Brain microvascular endothelial cell (primary cell): Measurements from ENCODE around the gene SSR3.

ENCODE experiments used
- DNase-seq: peaks from one replicate; pipeline ENCODE4 v3.0.0-alpha.2; 2020
- H3K27ac ChIP-seq: fragments of 250-450 bp; sonication (Bioruptor Pico); 2 replicates; pipeline ENCODE4 v1.5.1; 2020; ENCODE audit warnings: mild to moderate bottlenecking, moderate library complexity
- H3K27me3 ChIP-seq: fragments of 250-450 bp; sonication (Bioruptor Pico); replicated peaks from 2 replicates; pipeline ENCODE4 v1.5.1; 2020; ENCODE audit warnings: mild to moderate bottlenecking
- H3K36me3 ChIP-seq: fragments of 250-450 bp; sonication (Bioruptor Pico); replicated peaks from 2 replicates; pipeline ENCODE4 v1.5.1; 2020; ENCODE audit warnings: mild to moderate bottlenecking
- H3K4me3 ChIP-seq: 2 replicates; pipeline ENCODE4 v1.5.1; 2011; ENCODE audit warnings: low read depth, mild to moderate bottlenecking, control low read depth, low read length, moderate library complexity
- CTCF ChIP-seq: IDR thresholded peaks from 2 replicates; pipeline ENCODE4 v1.5.1; 2011; ENCODE audit warnings: low read depth, mild to moderate bottlenecking, moderate library complexity, low read length, control low read depth, inconsistent platforms; ENCODE audit errors: missing control alignments
- in situ Hi-C: cut with HindIII; loops from 2 replicates; pipeline ENCODE4 v1.10.0; 2017; ENCODE audit warnings: low sequenced_read_pairs, low pct_ligation_motif_present

The SSR3 gene

GRCh38 chr3:156493887-156494286, 61.0 kb downstream of the SSR3 start:
- no peak for TF ChIP-seq CTCF
- in situ Hi-C loops, result no loop called here
- no peaks in the 10 kb centered on the region for H3K36me3 ChIP-seq

GRCh38 chr3:156492801-156493261, 62.1 kb downstream of the SSR3 start:
- in situ Hi-C loops, result no loop called here
- DNase-seq, result no peak
- Histone ChIP-seq H3K27ac (no peak overlapping the region), H3K4me3 (no peak overlapping the region), H3K27me3 (no peaks in the 10 kb centered on the region), H3K36me3 (no peaks in the 10 kb centered on the region)
- TF ChIP-seq CTCF, result no peak

More at GRCh38 chr3:156493887-156494286, 61.0 kb downstream of the SSR3 start:
- DNase-seq, result no peak
- Histone ChIP-seq H3K27me3 (no peaks in the 10 kb centered on the region), H3K4me3 (no peak overlapping the region), H3K27ac (no peak overlapping the region)

DNA sequence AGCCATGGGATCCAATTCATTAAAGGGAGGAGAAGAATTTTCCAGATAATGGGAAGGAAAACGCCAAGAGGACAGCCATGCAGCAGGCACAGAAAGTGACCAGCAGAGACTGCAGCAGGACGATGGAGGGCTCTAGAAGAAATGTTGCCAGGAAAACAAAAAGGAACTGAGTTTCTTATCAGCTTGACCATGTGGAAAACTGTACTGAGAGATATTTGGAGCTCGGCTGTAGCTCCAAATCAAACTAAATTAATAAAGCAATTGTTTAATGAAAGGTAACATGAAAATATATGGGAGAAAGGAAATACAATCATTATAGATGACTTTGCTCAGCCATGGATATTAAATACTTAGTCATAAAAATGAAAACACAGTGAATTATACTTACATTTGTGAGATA, 63.7 kb downstream of the SSR3 start:
- no peak overlapping the region for H3K27ac ChIP-seq
- in situ Hi-C loops, result no loop called here
- no peaks in the 10 kb centered on the region for H3K27me3 ChIP-seq
- no peak for DNase-seq
- TF ChIP-seq CTCF, result no peak
- H3K36me3 ChIP-seq, result no peaks in the 10 kb centered on the region
- H3K4me3 ChIP-seq, result no peak overlapping the region
